ENCODE results near the gene GAK. TPM values are rescaled to one million over a fixed set of nuclear protein-coding genes. Genes with fewer than 3 reads are reported as not detected.

Gene GAK
- total RNA-seq, 8 experiments from 2014 or later = 26.1 to 94.0 (median 44.6) TPM

DNA sequence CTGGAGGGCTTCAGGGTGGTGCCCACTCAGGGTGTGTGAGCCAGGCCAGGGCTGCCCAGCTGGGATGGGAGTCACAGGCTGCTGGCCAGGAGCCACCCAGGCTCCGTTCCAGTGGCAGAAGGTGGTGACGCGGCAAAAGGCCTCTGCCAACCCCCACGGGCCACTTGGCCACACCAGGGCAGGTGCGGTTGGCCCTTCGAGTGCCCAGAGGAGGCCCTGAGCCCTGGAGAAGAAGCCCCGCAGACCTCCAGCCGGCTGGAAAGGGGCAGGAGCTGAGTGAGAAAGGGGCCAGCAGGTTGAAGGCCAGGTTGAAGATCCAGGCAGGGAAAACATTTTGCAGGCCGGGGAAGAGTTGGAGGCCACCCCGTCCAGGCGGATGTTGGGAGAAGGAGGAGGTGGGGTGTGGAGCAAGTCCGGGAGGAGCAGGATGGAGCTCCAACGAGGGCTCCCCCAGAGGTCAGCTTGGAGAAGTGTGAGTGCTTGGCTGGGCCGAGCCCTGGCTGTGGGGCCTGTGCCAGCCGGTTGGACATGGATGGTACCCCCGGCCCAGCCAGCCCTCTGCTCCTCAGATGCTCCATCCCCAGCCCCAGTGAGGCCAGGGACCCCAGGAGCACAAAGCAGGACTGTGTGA is 103.4 kb downstream of the GAK start:
- in situ Hi-C loops (cut with MboI; ENCODE audit: low pct_unique_long_range_greater_than_20kb in 2 of 9, low sequenced_read_pairs in 9 of 9, unreplicated experiment in 9 of 9) = no loop called here
- ATAC-seq (replicated peaks in 6 of 8) = peak in 3 of 8 experiments; percentile 34 to 50 (median 38)

DNA sequence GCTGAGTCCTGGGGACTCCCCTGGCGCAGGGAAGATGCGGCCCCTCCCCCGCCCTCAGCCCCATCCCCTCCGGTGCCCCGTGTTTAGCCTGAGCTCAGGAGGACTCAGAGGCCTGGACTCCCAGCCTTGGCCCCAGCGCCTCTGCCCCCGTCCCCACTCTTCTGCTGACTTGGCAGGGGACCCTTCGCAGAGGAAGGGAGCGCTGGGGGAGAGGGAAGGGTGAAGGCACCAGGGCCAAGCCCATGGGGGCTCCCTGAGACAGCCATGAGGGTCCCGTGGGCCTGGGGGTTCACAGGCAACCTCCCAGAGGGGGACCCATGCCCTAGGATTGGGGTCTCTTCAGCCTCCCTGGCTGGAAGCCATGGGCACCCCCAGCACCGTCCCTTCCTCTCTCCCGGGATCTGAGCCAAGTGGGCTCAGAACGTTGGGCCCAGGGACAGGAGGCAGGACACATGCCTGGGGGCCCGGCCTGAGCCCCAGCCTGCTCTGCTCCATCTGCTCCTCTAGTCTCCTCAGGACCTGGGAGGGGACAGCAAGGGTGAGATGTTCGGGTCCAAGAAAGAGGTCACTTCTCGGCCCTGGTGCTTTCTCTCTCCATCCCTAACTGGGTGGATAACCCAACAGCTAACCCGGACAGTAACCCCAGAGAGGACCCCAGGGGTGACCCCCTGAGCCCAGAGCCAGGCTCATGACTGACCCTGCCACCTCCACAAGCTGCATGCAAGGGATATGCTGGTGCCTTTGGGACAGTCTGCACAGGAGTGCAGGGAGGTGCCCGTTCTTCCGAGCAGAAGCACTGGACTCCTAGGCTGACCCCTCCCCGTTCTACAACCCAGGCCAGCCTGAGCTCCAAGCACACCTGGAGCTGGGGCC is 104.7 kb downstream of the GAK start:
- WGBS, 10 experiments = 0 to 83% (median 68%) methylated on average over 1 to 3 of the region's 20 CpGs; no CpG with 5 or more reads in 6 of the 10 experiments
- peak overlapping the region in 4 of 5 donors; percentile 30 to 41 (median 37) for H3K4me3 ChIP-seq
- ATAC-seq (replicated peaks in 6 of 8) = peak in 5 of 8 experiments; percentile 24 to 72 (median 59)
- peak overlapping the region in 1 of 2 donors; percentile 78 for H3K27ac ChIP-seq
- peaks cover 14 to 36% of the 10 kb centered on the region in 2 donors for H3K4me1 ChIP-seq (replicated peaks in 1 of 2)
- in situ Hi-C loops (cut with MboI; ENCODE audit: low pct_unique_long_range_greater_than_20kb in 2 of 9, low sequenced_read_pairs in 9 of 9, unreplicated experiment in 9 of 9) = no loop called here

More for the DNA sequence above, 103.4 kb downstream of the GAK start:
- no peak overlapping the region for H3K4me3 ChIP-seq
- H3K27ac ChIP-seq = no peak overlapping the region
- WGBS, 10 experiments = 31 to 73% (median 63%) methylated on average over 2 to 10 of the region's 16 CpGs; no CpG with 5 or more reads in 6 of the 10 experiments
- peaks cover 14 to 27% of the 10 kb centered on the region in 2 donors for H3K4me1 ChIP-seq (replicated peaks in 1 of 2)

DNA sequence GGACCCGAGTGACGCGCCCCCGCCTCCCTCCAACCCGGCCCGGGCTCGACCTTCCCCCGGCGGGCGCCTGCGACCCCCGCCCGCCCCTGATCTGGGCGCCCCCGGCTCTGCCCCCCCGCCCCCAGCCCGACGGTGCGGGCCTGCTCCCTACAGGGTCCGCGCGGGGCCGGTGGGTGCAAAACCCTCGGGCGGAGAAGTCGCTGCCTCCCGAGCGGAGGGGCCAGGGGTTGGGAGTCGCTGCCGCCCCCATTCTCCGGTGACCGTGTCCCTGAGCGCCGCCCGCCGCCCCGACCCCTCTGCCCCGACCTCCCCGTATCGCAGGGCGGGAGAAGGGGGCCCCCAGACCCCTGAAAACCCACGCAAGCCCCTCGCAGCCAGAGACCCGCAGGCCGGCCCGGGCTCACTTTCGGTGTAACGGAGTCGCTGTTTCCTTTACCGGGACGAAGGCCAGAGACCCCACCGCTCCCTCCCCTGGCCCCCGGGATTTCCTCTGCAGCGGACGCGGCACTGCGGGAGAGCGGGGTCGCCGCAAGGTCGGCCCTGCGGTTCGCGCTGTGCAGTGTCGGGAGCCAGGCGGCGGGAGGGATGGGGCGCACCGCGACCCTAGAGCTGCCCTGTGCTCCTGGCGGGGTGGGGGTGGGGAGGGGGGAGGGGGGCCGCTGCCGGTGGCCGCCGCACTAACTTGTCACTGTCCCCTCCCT is 105.5 kb downstream of the GAK start:
- peak overlapping the region; percentile 31 to 81 for H3K27ac ChIP-seq
- ATAC-seq (replicated peaks in 6 of 8) = peak in 5 of 8 experiments; percentile 45 to 76 (median 68)
- WGBS, 10 experiments = 0% methylated on average over 9 of the region's 75 CpGs; no CpG with 5 or more reads in 9 of the 10 experiments
- H3K4me3 ChIP-seq = peak overlapping the region; percentile 30 to 41 (median 35)
- in situ Hi-C loops (cut with MboI; ENCODE audit: low pct_unique_long_range_greater_than_20kb in 2 of 9, low sequenced_read_pairs in 9 of 9, unreplicated experiment in 9 of 9) = no loop called here
- peaks cover 14 to 36% of the 10 kb centered on the region in 2 donors for H3K4me1 ChIP-seq (replicated peaks in 1 of 2)

DNA sequence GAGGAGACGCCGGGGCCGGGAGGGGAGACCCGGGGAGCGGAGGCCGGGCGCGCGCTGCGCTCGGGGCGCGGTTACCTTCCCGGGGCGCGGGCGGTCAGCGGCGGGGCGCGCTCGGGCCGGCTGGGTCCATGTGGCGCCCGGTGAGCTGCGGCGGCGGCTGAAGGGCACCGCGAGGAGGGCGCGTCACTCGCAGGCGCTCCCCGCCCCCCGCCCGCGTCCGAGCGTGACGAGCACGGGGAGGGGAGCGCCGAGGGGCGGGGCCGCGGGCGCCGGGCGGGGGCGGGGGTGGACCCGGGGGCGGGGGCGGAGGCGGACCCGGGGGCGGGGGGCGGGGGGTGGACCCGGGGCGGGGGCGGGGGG is 106.2 kb downstream of the GAK start, which contains the start of gene CPLX1:
CPLX1 (minus strand) TSS at position 159 of the 360 bp plus-strand sequence. CDS start 1,607 bp downstream, outside the sequence.
- no CpG with 5 or more reads among the region's 61 CpGs for WGBS, 10 experiments
- in situ Hi-C loops (cut with MboI; ENCODE audit: low pct_unique_long_range_greater_than_20kb in 2 of 9, low sequenced_read_pairs in 9 of 9, unreplicated experiment in 9 of 9) = no loop called here
- Histone ChIP-seq H3K4me1 (replicated peaks in 1 of 2) (peaks cover 14 to 36% of the 10 kb centered on the region in 2 donors), H3K27ac (peak within 1 kb of the TSS; percentile 49 to 81), H3K4me3 (peak within 1 kb of the TSS; percentile 44 to 73 (median 63))
- ATAC-seq (replicated peaks in 6 of 8) = peak; percentile 32 to 63 (median 48)

DNA sequence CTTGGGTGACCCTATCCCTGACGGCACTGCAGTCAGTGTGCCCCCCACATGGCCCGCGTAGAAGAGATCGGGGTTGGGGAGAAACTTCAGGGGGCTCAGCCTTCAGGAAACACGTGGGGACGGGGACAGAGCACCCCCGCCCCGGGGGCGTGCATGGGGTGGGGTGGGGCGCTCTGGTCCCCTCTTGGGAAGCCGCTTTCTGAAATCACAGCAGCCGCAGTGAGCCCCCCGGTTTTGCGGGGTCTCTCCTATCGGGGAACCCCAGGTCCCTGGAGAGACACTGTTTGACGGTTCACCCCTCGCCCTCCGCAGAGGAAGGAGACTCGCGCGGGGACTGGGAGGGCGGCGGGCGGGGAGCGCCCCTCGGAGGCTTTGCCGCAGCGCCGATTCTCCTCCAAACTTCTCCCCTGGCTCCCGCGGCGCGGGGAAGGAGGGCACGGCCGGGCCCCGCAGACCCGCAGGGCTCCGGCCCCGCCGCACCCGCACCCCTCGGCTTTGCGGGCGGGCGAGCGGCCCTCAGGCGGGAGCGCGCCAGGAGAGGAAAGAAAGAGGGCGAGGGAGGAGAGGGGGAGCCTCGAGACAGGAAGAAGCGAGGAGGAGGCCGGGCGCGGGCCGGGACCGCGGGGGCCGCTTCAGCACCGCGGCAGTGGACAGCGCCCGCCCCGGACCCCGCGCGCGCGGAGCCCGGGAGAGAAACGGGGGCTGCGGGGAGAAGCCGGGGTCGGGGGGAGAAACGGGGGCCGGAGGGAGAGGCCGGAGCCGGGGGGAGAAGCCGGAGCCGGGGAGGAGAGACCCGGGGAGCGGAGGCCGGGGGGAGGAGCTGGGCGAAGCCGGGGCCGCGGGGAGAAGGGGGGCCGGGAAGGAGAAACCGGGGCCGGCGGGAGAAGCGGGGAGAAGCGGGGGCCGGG is 106.8 kb downstream of the GAK start:
- ATAC-seq (replicated peaks in 6 of 8) = peak; percentile 15 to 72 (median 38)
- Histone ChIP-seq H3K27ac (peak overlapping the region; percentile 49 to 53), H3K4me3 (peak overlapping the region; percentile 44 to 73 (median 63)), H3K4me1 (replicated peaks in 1 of 2) (peaks cover 13 to 35% of the 10 kb centered on the region in 2 donors)
- 5% methylated on average over 12 of the region's 94 CpGs; no CpG with 5 or more reads in 9 of the 10 experiments for whole genome bisulfite sequencing, 10 experiments
- in situ Hi-C loops (cut with MboI; ENCODE audit: low pct_unique_long_range_greater_than_20kb in 2 of 9, low sequenced_read_pairs in 9 of 9, unreplicated experiment in 9 of 9) = no loop called here

DNA sequence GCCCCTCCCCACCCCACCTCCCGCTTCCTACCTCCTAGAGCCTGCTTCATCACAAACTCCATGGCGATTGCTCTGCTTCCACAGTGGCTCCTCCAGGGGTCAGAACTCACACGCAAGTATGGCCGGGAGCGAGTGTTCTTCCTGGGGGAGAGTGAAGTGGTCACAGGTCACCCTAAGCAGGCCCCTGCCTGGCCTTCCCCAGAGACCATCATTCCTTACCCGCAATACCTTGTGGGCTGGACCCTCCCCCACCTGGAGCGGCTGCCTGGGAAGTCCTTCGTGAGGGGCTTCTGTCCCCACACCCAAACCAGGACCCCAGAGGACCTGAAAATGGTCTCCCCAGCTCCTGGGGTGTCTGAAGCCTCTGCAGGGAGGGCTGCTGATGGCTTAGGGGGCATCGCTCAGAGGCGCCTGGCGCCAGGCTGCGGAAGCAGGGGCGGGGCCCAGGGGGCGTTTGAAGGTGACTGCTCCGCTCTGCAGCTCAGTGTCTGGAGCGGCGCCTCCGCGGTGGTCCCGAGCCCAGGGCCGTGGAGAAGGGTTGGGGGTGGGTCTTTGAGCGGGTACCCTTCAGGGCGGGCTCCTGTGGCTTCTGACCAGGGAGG is 107.6 kb downstream of the GAK start:
- no peak overlapping the region for H3K27ac ChIP-seq
- WGBS, 10 experiments = 35% methylated on average over 3 of the region's 23 CpGs; no CpG with 5 or more reads in 9 of the 10 experiments
- in situ Hi-C loops (cut with MboI; ENCODE audit: low pct_unique_long_range_greater_than_20kb in 2 of 9, low sequenced_read_pairs in 9 of 9, unreplicated experiment in 9 of 9) = no loop called here
- peak overlapping the region; percentile 44 to 73 (median 63) for H3K4me3 ChIP-seq
- H3K4me1 ChIP-seq (replicated peaks in 1 of 2) = peaks cover 9 to 28% of the 10 kb centered on the region in 2 donors
- peak in 4 of 8 experiments; percentile 5 to 34 (median 16) for ATAC-seq (replicated peaks in 6 of 8)

DNA sequence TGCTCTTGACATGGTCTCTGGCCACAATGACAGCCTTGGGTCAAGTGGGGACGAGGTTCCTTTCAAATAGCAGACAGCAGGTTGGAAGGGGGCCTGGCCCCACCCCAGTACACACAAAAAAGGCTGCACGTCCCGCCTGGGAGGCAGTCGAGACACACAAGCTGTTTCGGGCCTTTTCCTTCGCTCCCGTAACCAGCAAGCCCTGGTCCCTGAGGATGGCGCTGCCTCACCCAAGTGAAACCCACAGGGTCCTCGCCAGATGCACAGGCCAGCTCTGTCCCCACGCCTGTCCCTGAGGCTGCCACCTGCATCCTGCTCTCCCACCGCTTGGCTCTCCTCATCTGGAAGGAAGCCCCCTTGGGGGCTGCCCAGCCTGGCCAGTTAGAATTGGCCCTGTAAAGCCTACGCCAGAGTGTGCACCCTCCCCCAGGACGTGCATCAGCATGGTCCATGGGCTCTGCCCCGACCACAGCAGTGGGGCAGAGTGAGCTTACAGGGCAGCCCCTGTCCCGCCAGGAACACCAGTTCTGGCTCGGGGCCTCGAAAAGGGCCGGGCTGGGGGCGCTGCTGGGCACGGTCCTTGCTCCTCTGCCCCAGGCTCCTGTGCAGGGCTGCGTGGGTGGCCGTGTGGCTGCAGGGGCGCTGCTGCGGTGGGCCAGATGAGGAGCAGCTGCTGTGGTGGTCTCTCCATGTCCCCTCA is 108.2 kb downstream of the GAK start:
- in situ Hi-C loops (cut with MboI; ENCODE audit: low pct_unique_long_range_greater_than_20kb in 2 of 9, low sequenced_read_pairs in 9 of 9, unreplicated experiment in 9 of 9) = no loop called here
- WGBS, 10 experiments = 24 to 70% (median 67%) methylated on average over 2 to 3 of the region's 24 CpGs; no CpG with 5 or more reads in 6 of the 10 experiments
- Histone ChIP-seq H3K4me3 (peak overlapping the region in 1 of 5 donors; percentile 63), H3K27ac (no peak overlapping the region), H3K4me1 (replicated peaks in 1 of 2) (peaks cover 9 to 28% of the 10 kb centered on the region in 2 donors)
- no peak for ATAC-seq (replicated peaks in 6 of 8)

DNA sequence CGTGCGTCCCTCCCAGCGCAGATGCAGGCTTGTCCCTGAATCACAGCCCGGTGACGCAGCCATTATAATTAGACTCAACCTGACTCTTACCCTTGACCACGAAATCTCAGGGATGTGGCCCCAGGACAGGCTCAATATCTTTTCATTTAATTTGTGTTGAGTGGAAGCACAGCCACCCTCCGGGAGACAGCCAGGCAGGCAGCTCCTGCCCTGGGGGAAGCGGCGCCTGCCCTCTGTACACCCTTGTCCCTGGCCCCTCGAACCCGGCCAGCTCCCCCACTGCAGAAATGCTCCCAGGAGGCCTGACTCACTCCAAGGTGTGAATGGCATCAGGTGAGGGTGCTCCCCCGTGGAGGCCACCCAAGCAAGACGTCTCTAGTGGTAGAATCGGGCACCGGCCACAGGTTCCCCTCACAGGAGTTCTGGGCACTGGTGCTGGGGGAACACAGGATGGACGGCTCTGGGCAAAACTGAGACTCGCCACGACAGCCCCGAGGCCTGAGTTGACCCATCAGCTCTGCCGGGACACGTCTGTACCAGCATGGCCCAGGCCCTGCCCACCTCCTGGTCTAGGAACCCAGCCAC is 108.8 kb downstream of the GAK start:
- WGBS, 10 experiments = 29 to 90% (median 60%) methylated on average over 1 to 5 of the region's 21 CpGs; no CpG with 5 or more reads in 4 of the 10 experiments
- in situ Hi-C loops (cut with MboI; ENCODE audit: low pct_unique_long_range_greater_than_20kb in 2 of 9, low sequenced_read_pairs in 9 of 9, unreplicated experiment in 9 of 9) = no loop called here
- H3K4me3 ChIP-seq = no peak overlapping the region
- no peak for ATAC-seq (replicated peaks in 6 of 8)
- peaks cover 9 to 28% of the 10 kb centered on the region in 2 donors for H3K4me1 ChIP-seq (replicated peaks in 1 of 2)
- no peak overlapping the region for H3K27ac ChIP-seq

DNA sequence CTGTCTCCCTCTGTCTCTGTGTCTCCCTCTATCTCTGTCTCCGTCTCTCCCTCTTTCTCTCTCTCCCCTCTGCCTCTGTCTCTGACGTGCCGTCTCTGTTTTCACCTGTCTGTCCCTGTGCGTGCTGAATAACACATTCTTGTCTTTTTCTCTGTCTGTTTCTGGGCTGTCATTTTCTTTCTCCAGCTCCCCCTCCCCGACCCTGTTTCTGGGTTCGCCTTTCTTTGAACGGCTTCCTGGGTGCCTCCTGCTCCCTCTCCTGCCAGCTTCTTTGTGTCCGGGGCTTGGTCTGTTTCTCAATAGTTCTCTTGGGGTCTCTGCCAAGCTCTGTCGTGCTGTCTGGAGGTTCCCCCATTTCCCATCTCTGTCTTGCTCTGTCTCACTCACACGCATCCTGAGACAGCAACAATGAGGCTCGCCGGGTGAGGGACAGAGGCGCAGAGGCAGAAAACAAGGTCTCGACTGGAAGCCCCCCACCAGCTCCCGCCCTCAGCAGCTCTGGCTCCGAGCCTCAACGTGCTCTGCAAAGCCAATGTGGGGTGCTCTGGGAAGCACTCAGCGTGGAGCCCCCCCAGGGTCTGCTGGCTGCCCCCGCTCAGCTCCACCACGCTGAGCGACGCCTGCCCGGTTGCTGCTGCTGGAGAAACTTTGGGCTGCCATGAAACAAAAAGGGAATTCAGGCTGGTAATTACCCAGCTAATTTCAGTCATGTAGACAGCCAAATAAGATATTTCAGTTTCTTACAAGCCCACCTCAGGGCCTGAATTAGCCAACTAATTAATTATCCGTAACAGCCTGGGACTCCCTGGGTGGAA is 109.5 kb downstream of the GAK start:
- WGBS, 10 experiments = 10 to 80% (median 33%) methylated on average over 2 to 18 of the region's 24 CpGs
- H3K4me3 ChIP-seq = no peak overlapping the region
- H3K4me1 ChIP-seq (replicated peaks in 1 of 2) = peaks cover 7 to 28% of the 10 kb centered on the region in 2 donors
- H3K27ac ChIP-seq = no peak overlapping the region
- in situ Hi-C loops (cut with MboI; ENCODE audit: low pct_unique_long_range_greater_than_20kb in 2 of 9, low sequenced_read_pairs in 9 of 9, unreplicated experiment in 9 of 9) = no loop called here
- ATAC-seq (replicated peaks in 6 of 8) = no peak

DNA sequence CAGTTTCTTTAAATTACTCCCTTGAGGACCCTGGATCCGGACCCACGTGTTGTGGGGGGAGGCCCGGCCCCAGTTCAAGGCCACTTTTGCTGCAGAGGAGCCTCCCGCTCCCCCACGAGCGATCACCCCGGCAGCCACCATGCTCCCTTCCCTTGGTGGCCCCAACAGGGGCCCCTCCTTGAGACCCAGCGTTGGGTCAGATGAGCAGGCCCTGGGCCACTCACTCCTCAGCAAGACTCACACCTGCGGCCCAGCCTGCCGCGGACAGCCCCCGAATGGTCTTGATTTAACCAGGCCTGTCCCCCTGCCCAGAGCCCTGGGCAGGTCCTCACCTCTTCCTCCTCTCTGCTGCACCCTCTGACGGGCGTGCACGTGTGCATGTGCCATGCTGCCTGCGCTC is 110.5 kb downstream of the GAK start:
- 15 to 86% (median 62%) methylated on average over 1 to 5 of the region's 16 CpGs; no CpG with 5 or more reads in 3 of the 10 experiments for WGBS, 10 experiments
- H3K27ac ChIP-seq = no peak overlapping the region
- no peak overlapping the region for H3K4me3 ChIP-seq
- in situ Hi-C loops (cut with MboI; ENCODE audit: low pct_unique_long_range_greater_than_20kb in 2 of 9, low sequenced_read_pairs in 9 of 9, unreplicated experiment in 9 of 9) = no loop called here
- no peak for ATAC-seq (replicated peaks in 6 of 8)
- peaks cover 3 to 19% of the 10 kb centered on the region in 2 donors for H3K4me1 ChIP-seq (replicated peaks in 1 of 2)
